GM19467 (cell line): ENCODE data around the gene IBA57.
"Not testable (repeated sequence)": the region's sequence is repeated elsewhere in the genome, so short reads cannot be mapped to it uniquely, and the experiment has no call there.

Experiments used
- ATAC-seq: cut with Tn5 transposase; IDR thresholded peaks from one replicate; pipeline ENCODE4 v1.9.1; 2021; ENCODE audit warnings: mild to moderate bottlenecking, moderate library complexity; ENCODE audit not compliant: unreplicated experiment

IBA57 gene

GRCh38 chr1:228224198-228225164 lies 58.9 kb downstream of the IBA57 start:
- no peak for ATAC-seq

GRCh38 chr1:228225165-228225710 lies 59.6 kb downstream of the IBA57 start:
- no peak for ATAC-seq

- no peak for ATAC-seq
These were observed 60.1 kb downstream of the IBA57 start for GRCh38 chr1:228225740-228226139.

- ATAC-seq: no peak
These were observed 60.7 kb downstream of the IBA57 start for GRCh38 chr1:228226141-228226874.

- no peak for ATAC-seq
These were observed 61.6 kb downstream of the IBA57 start for GRCh38 chr1:228226956-228227791.

GRCh38 chr1:228228147-228228546 lies 62.5 kb downstream of the IBA57 start:
- not testable (repeated sequence) for ATAC-seq

GRCh38 chr1:228228601-228229074 lies 63.0 kb downstream of the IBA57 start:
- no peak for ATAC-seq

GRCh38 chr1:228231189-228231588 lies 65.6 kb downstream of the IBA57 start:
- no peak for ATAC-seq
